Parathyroid adenoma (tissue), 2 donors: ENCODE data around the gene FGFR2.

Source experiments
- H2AFZ ChIP-seq: fragments of 300-600 bp; sonication (generic); one replicate; pipeline ENCODE4 v1.7.0; 2017; ENCODE audit warnings: antibody characterized with exemption, mild to moderate bottlenecking
- H3K27ac ChIP-seq: fragments of 300-600 bp; sonication (generic); one replicate; pipeline ENCODE4 v1.7.0; 2017
- H3K27me3 ChIP-seq: fragments of 300-600 bp; sonication (generic); one replicate; pipeline ENCODE4 v1.7.0; 2017; ENCODE audit warnings: low read length; ENCODE audit not compliant: control insufficient read depth, insufficient read depth
- H3K36me3 ChIP-seq: fragments of 300-600 bp; sonication (generic); one replicate; pipeline ENCODE4 v1.7.0; 2017; ENCODE audit warnings: low read length; ENCODE audit not compliant: control insufficient read depth, insufficient read depth
- H3K4me1 ChIP-seq: fragments of 300-600 bp; sonication (generic); one replicate; pipeline ENCODE4 v1.7.0; 2017; ENCODE audit warnings: control low read depth
- H3K4me2 ChIP-seq: fragments of 300-600 bp; sonication (generic); one replicate; pipeline ENCODE4 v1.7.0; 2017; ENCODE audit warnings: low read length
- H3K4me3 ChIP-seq: fragments of 300-600 bp; sonication (generic); one replicate; pipeline ENCODE4 v1.7.0; 2017; ENCODE audit warnings: low read depth, low read length
- H3K79me2 ChIP-seq: fragments of 300-600 bp; sonication (generic); one replicate; pipeline ENCODE4 v1.7.0; 2017; ENCODE audit warnings: control low read depth
- H3K9ac ChIP-seq: fragments of 300-600 bp; sonication (generic); one replicate; pipeline ENCODE4 v1.7.0; 2017; ENCODE audit warnings: mild to moderate bottlenecking
- H3K9me3 ChIP-seq: fragments of 300-600 bp; sonication (generic); one replicate; pipeline ENCODE4 v1.7.0; 2017; ENCODE audit warnings: low read length; ENCODE audit not compliant: control insufficient read depth
- TF ChIP-seq, protein P1 (sequence below): fragments of 300-600 bp; sonication (generic); IDR thresholded peaks from one replicate; pipeline ENCODE4 v1.7.0; 2017; ENCODE audit warnings: antibody characterized with exemption, mild to moderate bottlenecking
- donor health status: primary hyperparathyroidism.

FGFR2 gene

DNA sequence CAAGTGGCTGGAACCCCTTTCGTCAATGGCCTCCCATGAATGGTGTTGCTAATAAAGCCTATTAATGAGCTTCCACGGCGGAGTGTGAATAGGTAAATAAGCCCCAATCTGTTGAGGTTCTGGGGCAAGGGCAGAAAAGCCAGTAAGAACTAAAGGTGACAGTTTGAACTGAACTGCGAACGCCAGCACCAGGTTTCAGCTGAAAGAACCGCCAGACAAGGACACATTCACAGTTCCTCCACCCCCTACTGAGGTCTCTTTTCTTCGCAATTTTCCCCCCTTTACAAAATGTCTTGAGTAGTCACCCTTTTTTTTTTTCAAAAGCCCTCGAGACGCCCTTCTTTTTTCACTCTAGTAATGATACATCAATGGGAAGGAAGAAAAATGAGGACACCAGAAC, 2.4 kb upstream of the FGFR2 start:
- Histone ChIP-seq H3K9me3 (no peaks in the 10 kb centered on the region), H3K36me3 (no peaks in the 10 kb centered on the region), H3K9ac (no peak overlapping the region), H3K27ac (no peak overlapping the region), H3K4me3 (no peak overlapping the region), H3K4me1 (peaks cover 3% of the 10 kb centered on the region), H3K79me2 (no peaks in the 10 kb centered on the region), H3K27me3 (no peaks in the 10 kb centered on the region), H2AFZ (no peak overlapping the region), H3K4me2 (no peak overlapping the region)
- TF ChIP-seq, protein P1, sequence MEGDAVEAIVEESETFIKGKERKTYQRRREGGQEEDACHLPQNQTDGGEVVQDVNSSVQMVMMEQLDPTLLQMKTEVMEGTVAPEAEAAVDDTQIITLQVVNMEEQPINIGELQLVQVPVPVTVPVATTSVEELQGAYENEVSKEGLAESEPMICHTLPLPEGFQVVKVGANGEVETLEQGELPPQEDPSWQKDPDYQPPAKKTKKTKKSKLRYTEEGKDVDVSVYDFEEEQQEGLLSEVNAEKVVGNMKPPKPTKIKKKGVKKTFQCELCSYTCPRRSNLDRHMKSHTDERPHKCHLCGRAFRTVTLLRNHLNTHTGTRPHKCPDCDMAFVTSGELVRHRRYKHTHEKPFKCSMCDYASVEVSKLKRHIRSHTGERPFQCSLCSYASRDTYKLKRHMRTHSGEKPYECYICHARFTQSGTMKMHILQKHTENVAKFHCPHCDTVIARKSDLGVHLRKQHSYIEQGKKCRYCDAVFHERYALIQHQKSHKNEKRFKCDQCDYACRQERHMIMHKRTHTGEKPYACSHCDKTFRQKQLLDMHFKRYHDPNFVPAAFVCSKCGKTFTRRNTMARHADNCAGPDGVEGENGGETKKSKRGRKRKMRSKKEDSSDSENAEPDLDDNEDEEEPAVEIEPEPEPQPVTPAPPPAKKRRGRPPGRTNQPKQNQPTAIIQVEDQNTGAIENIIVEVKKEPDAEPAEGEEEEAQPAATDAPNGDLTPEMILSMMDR = no peak

DNA sequence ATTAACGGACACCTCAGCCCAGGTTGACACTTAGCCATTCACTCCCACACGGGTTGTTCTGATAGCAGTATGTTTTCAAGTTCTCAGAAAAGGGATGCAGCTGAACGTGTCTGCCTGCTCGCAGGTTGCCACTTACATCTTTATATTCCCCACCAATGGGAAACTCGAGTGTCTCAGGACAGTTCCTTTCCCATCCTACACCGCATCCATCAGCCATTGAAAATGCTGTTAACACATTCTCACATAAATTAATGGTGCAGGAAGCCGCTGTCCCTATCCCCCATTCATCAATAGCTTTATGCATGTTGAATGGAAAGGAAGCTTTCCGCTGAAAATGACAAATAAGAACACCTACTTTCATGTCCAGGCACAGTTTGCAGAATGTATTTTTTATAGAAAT, 1.7 kb upstream of the FGFR2 start:
- H3K4me1 ChIP-seq = peaks cover 3% of the 10 kb centered on the region
- no peak overlapping the region for H3K4me2 ChIP-seq
- no peak overlapping the region for H3K4me3 ChIP-seq
- no peak overlapping the region for H3K9ac ChIP-seq
- no peaks in the 10 kb centered on the region for H3K36me3 ChIP-seq
- TF ChIP-seq, protein P1 = no peak
- no peaks in the 10 kb centered on the region for H3K9me3 ChIP-seq
- no peaks in the 10 kb centered on the region for H3K27me3 ChIP-seq
- no peak overlapping the region for H2AFZ ChIP-seq
- no peak overlapping the region for H3K27ac ChIP-seq
- no peaks in the 10 kb centered on the region for H3K79me2 ChIP-seq

DNA sequence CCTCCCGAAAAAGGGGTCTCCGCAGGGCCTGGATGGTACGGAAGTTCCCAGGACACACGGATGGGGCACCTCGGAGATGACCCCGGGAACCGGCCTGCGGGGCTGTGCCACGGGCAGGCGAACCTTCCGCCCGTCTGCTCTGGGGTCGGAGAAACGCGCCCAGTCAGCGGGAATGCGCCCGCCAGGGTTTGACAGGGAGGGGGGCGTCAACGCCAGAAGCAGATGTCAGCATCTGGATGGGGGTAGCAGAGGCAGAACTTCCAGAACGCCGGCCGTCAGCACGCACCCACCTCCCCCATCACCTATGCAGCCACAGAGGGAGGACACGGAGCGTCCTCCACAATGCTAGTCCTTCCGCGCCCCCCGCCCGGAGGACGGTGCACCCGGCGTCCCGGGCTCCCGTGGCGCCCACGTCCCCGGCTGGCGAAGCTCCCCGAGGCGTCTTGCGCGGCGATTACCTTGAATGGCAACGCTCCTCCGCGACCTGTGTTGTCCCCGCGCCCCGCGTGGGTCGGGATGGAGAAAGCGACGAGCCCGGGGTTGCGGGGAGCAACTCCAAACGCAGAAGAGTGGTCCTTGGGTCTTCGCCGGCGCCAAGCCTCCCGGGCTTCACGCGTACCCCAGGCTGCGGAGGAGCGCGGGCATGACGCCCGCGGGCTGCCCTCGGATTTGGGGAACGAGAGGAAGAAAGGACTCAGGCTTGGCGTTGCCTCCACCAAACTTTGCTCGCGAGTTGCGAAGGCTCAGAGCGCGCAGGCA, 561 bp downstream of the FGFR2 start:
- no peaks in the 10 kb centered on the region for H3K27me3 ChIP-seq
- peak overlapping the region; percentile 50 for H3K27ac ChIP-seq
- H3K36me3 ChIP-seq = no peaks in the 10 kb centered on the region

DNA sequence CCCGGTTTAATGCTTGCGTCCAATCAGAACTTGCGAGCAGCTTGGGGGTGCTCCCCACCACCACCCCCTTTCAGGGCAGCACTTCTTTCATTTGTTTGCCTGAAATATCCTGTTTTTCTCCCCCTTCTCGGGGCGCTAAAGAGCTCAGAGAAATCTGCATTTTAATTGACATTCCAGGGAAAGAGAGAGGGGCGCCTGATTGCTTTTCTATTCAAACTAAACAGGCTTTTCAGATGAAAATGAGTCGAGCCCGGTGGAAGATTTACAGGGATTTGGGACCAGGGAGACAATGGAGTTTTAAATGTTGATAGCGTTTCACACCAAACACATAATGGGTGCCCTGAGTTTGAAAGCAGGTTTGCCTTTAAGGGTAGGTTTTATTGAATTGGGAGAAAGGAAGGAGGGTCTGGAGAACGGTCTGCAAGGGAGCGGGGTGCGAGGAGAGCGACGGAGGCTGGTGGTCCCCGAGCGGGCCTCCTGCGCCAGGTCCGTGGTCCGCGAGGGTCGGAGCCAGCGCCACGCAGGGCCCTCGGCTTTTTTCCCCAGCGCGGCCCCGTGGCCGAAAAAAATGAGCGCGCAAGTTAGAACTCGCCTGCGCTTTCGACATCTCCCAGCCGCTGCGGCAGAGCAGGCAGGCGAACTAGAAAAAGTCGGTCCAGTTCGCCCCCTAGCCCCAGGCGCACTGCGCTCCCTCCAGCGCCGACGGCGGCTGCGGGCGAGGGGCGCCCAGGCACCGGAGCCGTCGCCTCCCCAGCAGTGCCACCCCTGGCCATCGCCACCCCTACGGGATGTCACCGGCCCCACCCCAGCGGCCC, 1.3 kb downstream of the FGFR2 start:
- Histone ChIP-seq H3K79me2 (no peaks in the 10 kb centered on the region), H3K27me3 (no peaks in the 10 kb centered on the region)

More for the DNA sequence above, 561 bp downstream of the FGFR2 start:
- Histone ChIP-seq H3K79me2 (no peaks in the 10 kb centered on the region), H3K4me1 (peaks cover 3% of the 10 kb centered on the region), H2AFZ (peak overlapping the region; percentile 94), H3K9me3 (no peaks in the 10 kb centered on the region), H3K4me2 (peak overlapping the region; percentile 76), H3K4me3 (peak overlapping the region; percentile 91), H3K9ac (no peak overlapping the region)
- TF ChIP-seq, protein P1 = no peak

More for the DNA sequence above, 1.3 kb downstream of the FGFR2 start:
- Histone ChIP-seq H3K9ac (no peak overlapping the region), H3K9me3 (no peaks in the 10 kb centered on the region), H3K4me2 (peak overlapping the region; percentile 76), H3K27ac (no peak overlapping the region), H3K36me3 (no peaks in the 10 kb centered on the region), H2AFZ (peak overlapping the region; percentile 94), H3K4me3 (peak overlapping the region; percentile 91), H3K4me1 (peaks cover 3% of the 10 kb centered on the region)
- TF ChIP-seq, protein P1 = peak; percentile 21
